Measurements from ENCODE around the gene B4GALT1.
"Not testable (repeated sequence)": the region's sequence is repeated elsewhere in the genome, so short reads cannot be mapped to it uniquely, and the experiment has no call there.

Gene B4GALT1

GRCh38 chr9:33161589-33162132 is 5.5 kb downstream of the B4GALT1 start:
- DNase-seq (ENCODE audit: low read depth), result no peak

GRCh38 chr9:33161011-33161588 is 6.0 kb downstream of the B4GALT1 start:
- peak; percentile 89 for DNase-seq (ENCODE audit: low read depth)

- not testable (repeated sequence) for DNase-seq (ENCODE audit: low read depth)
Measured at GRCh38 chr9:33160446-33160845, 6.7 kb downstream of the B4GALT1 start.

- no peak for DNase-seq (ENCODE audit: low read depth)
Measured at GRCh38 chr9:33159777-33160127, 7.4 kb downstream of the B4GALT1 start.

- DNase-seq (ENCODE audit: low read depth), result no peak
Measured at GRCh38 chr9:33158843-33159776, 8.0 kb downstream of the B4GALT1 start.

- DNase-seq (ENCODE audit: low read depth), result no peak
Measured at GRCh38 chr9:33157960-33158842, 8.9 kb downstream of the B4GALT1 start.

GRCh38 chr9:33155393-33155792 is 11.7 kb downstream of the B4GALT1 start:
- DNase-seq (ENCODE audit: low read depth), result no peak

- no peak for DNase-seq (ENCODE audit: low read depth)
Measured at GRCh38 chr9:33154371-33154770, 12.8 kb downstream of the B4GALT1 start.

GRCh38 chr9:33153666-33154065 is 13.5 kb downstream of the B4GALT1 start:
- no peak for DNase-seq (ENCODE audit: low read depth)

- DNase-seq (ENCODE audit: low read depth), result no peak
Measured at GRCh38 chr9:33153001-33153400, 14.1 kb downstream of the B4GALT1 start.

GRCh38 chr9:33151601-33152000 is 15.5 kb downstream of the B4GALT1 start:
- DNase-seq (ENCODE audit: low read depth), result no peak

GRCh38 chr9:33151007-33151557 is 16.1 kb downstream of the B4GALT1 start:
- peak; percentile 94 for DNase-seq (ENCODE audit: low read depth)

GRCh38 chr9:33148367-33149014 is 18.6 kb downstream of the B4GALT1 start:
- DNase-seq (ENCODE audit: low read depth), result no peak

GRCh38 chr9:33147416-33148169 is 19.5 kb downstream of the B4GALT1 start:
- DNase-seq (ENCODE audit: low read depth), result no peak

- DNase-seq (ENCODE audit: low read depth), result no peak
Measured at GRCh38 chr9:33146298-33146697, 20.8 kb downstream of the B4GALT1 start.

- no peak for DNase-seq (ENCODE audit: low read depth)
Measured at GRCh38 chr9:33144551-33144950, 22.6 kb downstream of the B4GALT1 start.

- DNase-seq (ENCODE audit: low read depth), result no peak
Measured at GRCh38 chr9:33143241-33143661, 23.9 kb downstream of the B4GALT1 start.

- no peak for DNase-seq (ENCODE audit: low read depth)
Measured at GRCh38 chr9:33142535-33142934, 24.6 kb downstream of the B4GALT1 start.

- DNase-seq (ENCODE audit: low read depth), result no peak
Measured at GRCh38 chr9:33140401-33141360, 26.5 kb downstream of the B4GALT1 start.
